Esophagus muscularis mucosa (tissue), 4 donors: ENCODE results near the gene GSS.

Source experiments
- EP300 ChIP-seq: sonication (generic); formaldehyde crosslinking; IDR thresholded peaks from one replicate; pipeline ENCODE4 v1.6.1; 2017; ENCODE audit warnings: antibody characterized with exemption
- POLR2A ChIP-seq: fragments of 450-650 bp; IDR thresholded peaks from one replicate; pipeline ENCODE4 v1.6.1; 2017; ENCODE audit warnings: antibody characterized with exemption, moderate library complexity, mild to moderate bottlenecking, low read depth
- POLR2AphosphoS5 ChIP-seq, 2 donors: sonication (generic); formaldehyde crosslinking; IDR thresholded peaks; one replicate each; pipeline ENCODE4 v1.6.1; 2017; ENCODE audit warnings: antibody characterized with exemption in 2 of 2
- TF ChIP-seq, protein P1 (sequence below), 3 experiments: fragments of 200-600 bp in 2 of 3; fragments of 450-650 bp in 1 of 3; sonication (generic) in 2 of 3; IDR thresholded peaks; one replicate each; pipeline ENCODE4 v1.5.1; 2017 to 2019; ENCODE audit warnings: antibody characterized with exemption in 3 of 3, mild to moderate bottlenecking in 2 of 3, moderate library complexity in 1 of 3

DNA sequence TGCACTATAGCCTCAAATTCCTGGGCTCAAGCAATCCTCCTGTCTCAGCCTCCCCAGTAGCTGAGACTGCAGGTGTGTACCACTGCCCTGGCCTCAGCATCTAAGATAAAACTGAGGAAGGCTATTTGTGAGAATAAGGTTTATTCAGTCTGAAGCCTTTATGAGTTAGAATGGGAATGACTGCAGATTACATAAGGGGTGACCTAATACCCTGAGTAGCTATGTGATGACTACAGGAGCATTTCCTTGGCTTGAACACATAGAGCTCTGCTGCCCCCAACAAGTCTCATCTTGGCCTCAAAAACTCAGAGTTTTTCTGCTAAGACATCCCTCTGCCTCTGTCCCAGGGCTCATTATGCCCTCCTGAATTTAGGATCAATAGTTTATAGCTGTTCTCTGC, 7.6 kb downstream of the GSS start:
- TF ChIP-seq, protein P1, sequence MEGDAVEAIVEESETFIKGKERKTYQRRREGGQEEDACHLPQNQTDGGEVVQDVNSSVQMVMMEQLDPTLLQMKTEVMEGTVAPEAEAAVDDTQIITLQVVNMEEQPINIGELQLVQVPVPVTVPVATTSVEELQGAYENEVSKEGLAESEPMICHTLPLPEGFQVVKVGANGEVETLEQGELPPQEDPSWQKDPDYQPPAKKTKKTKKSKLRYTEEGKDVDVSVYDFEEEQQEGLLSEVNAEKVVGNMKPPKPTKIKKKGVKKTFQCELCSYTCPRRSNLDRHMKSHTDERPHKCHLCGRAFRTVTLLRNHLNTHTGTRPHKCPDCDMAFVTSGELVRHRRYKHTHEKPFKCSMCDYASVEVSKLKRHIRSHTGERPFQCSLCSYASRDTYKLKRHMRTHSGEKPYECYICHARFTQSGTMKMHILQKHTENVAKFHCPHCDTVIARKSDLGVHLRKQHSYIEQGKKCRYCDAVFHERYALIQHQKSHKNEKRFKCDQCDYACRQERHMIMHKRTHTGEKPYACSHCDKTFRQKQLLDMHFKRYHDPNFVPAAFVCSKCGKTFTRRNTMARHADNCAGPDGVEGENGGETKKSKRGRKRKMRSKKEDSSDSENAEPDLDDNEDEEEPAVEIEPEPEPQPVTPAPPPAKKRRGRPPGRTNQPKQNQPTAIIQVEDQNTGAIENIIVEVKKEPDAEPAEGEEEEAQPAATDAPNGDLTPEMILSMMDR (IDR thresholded peaks at IDR 0.05), result no peak
- no peak for TF ChIP-seq POLR2A
- TF ChIP-seq EP300, result no peak
- TF ChIP-seq POLR2AphosphoS5 (IDR thresholded peaks at IDR 0.05), result no peak
